ENCODE data around the gene ALCAM.

DNA sequence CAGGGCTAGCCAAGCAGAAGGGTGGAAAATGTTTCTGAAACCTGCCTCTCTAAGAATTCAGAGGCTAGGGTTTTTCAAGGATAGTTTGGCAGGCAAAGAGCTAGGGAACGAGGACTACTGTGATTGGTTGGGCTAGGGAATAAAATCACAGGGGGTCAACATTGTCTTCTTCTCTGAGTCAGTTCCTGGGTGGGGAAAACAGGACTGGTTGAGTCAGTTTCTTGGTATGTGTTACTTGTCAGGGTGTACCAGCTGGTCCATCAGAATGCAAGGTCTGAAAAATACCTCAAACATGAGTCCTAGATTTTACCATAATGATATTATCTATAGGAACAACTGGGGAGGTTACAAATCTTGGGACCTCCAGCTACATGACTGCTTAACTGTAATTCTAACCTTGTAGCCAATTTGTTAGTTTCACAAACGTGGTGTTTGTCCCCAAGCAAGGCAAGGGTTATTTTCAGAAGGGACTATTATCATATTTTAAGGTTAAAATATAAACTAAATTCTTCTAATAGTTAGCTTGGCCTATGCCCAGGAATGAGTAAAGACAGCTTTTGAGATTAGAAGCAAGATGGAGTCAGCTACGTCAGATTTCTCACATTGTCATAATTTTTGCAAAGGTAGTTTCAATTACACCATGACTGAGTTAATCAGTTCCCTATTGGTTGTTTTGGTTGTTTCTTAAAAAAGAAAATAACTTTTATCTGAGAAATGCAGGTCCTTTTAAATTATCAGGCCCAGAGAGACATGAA is 231.5 kb downstream of the ALCAM start:
- TF ChIP-seq CTCF (IDR thresholded peaks at IDR 0.05) (no peak), POLR2A (IDR thresholded peaks at IDR 0.05) (no peak)

Measured in Peyer's patch (tissue), 4 donors.